ENCODE measurements around the gene SLC12A7. TPM values are rescaled to one million over a fixed set of nuclear protein-coding genes. Genes with fewer than 3 reads are reported as not detected.

SLC12A7 gene
- total RNA-seq, 1 donor from 2014 or later = 147 TPM

- Mint-ChIP-seq H3K4me3 (ENCODE audit: unreplicated experiment) (no peak overlapping the region), H3K27ac (ENCODE audit: unreplicated experiment) (no peak overlapping the region), H3K27me3 (ENCODE audit: unreplicated experiment) (peaks cover 9% of the 10 kb centered on the region), H3K9me3 (ENCODE audit: unreplicated experiment) (peaks cover 6% of the 10 kb centered on the region), H3K4me1 (ENCODE audit: low read depth, unreplicated experiment) (peaks cover 8% of the 10 kb centered on the region), H3K36me3 (ENCODE audit: unreplicated experiment) (peaks cover 6% of the 10 kb centered on the region)
- no peak for DNase-seq
- TF ChIP-seq, protein P1, sequence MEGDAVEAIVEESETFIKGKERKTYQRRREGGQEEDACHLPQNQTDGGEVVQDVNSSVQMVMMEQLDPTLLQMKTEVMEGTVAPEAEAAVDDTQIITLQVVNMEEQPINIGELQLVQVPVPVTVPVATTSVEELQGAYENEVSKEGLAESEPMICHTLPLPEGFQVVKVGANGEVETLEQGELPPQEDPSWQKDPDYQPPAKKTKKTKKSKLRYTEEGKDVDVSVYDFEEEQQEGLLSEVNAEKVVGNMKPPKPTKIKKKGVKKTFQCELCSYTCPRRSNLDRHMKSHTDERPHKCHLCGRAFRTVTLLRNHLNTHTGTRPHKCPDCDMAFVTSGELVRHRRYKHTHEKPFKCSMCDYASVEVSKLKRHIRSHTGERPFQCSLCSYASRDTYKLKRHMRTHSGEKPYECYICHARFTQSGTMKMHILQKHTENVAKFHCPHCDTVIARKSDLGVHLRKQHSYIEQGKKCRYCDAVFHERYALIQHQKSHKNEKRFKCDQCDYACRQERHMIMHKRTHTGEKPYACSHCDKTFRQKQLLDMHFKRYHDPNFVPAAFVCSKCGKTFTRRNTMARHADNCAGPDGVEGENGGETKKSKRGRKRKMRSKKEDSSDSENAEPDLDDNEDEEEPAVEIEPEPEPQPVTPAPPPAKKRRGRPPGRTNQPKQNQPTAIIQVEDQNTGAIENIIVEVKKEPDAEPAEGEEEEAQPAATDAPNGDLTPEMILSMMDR (IDR thresholded peaks at IDR 0.05; ENCODE audit: partially characterized antibody, unreplicated experiment) = no peak
Measured at GRCh38 chr5:1029945-1030625, 81.8 kb downstream of the SLC12A7 start.

- H3K27ac Mint-ChIP-seq (ENCODE audit: unreplicated experiment) = peak overlapping the region; percentile 55
- peak; percentile 16 for DNase-seq
- TF ChIP-seq, protein P1 (IDR thresholded peaks at IDR 0.05; ENCODE audit: partially characterized antibody, unreplicated experiment) = no peak
- H3K36me3 Mint-ChIP-seq (ENCODE audit: unreplicated experiment) = peaks cover 4% of the 10 kb centered on the region
- H3K4me1 Mint-ChIP-seq (ENCODE audit: low read depth, unreplicated experiment) = peaks cover 8% of the 10 kb centered on the region
- no peak overlapping the region for H3K4me3 Mint-ChIP-seq (ENCODE audit: unreplicated experiment)
- H3K27me3 Mint-ChIP-seq (ENCODE audit: unreplicated experiment) = peaks cover 6% of the 10 kb centered on the region
- peaks cover 4% of the 10 kb centered on the region for H3K9me3 Mint-ChIP-seq (ENCODE audit: unreplicated experiment)
Measured at GRCh38 chr5:1029282-1029944, 82.5 kb downstream of the SLC12A7 start.

DNA sequence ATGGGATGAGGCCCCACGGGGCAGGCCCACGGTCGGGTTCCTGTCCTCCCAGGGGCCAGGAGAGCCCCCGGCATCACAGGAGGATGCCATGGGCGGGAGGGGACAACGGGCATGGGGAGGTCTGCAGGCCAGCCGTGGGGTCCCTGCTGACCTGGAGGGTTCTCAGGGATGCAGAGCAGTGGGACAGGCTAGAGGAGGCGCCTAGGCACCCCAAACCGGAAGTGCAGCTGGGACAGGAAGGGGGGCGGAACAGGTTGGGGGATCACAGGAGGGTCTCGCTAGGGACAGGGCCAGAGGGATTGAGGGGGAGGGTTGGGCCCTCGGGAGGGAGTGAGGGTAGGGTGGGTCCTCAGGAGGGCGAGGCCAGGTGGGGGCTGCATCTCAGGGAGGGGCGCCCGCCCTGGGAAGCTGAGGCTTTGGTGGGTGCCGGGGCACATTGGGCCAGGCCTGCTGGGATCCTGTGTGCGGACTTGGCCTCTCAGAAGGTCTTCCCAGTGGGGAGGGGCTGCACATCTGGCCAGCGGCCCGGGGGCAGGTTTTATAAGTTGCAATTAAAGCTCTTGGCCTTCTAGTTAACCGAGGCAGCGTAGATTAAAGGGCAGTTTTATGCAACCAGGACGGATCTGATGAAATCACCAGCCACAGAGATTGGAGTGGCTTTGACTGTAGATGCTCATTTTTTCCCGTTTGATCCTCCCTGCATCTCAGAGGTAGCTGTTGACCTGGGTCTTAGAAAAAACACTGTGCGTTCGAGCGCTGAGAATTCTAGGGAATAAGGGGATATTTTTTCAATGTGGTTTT, 83.2 kb downstream of the SLC12A7 start:
- no peaks in the 10 kb centered on the region for H3K36me3 Mint-ChIP-seq (ENCODE audit: unreplicated experiment)
- TF ChIP-seq, protein P1 (IDR thresholded peaks at IDR 0.05; ENCODE audit: partially characterized antibody, unreplicated experiment) = no peak
- no peak overlapping the region for H3K27ac Mint-ChIP-seq (ENCODE audit: unreplicated experiment)
- peaks cover 3% of the 10 kb centered on the region for H3K27me3 Mint-ChIP-seq (ENCODE audit: unreplicated experiment)
- peaks cover 8% of the 10 kb centered on the region for H3K4me1 Mint-ChIP-seq (ENCODE audit: low read depth, unreplicated experiment)
- peak; percentile 12 for DNase-seq
- H3K9me3 Mint-ChIP-seq (ENCODE audit: unreplicated experiment) = peaks cover 4% of the 10 kb centered on the region
- H3K4me3 Mint-ChIP-seq (ENCODE audit: unreplicated experiment) = no peak overlapping the region

DNA sequence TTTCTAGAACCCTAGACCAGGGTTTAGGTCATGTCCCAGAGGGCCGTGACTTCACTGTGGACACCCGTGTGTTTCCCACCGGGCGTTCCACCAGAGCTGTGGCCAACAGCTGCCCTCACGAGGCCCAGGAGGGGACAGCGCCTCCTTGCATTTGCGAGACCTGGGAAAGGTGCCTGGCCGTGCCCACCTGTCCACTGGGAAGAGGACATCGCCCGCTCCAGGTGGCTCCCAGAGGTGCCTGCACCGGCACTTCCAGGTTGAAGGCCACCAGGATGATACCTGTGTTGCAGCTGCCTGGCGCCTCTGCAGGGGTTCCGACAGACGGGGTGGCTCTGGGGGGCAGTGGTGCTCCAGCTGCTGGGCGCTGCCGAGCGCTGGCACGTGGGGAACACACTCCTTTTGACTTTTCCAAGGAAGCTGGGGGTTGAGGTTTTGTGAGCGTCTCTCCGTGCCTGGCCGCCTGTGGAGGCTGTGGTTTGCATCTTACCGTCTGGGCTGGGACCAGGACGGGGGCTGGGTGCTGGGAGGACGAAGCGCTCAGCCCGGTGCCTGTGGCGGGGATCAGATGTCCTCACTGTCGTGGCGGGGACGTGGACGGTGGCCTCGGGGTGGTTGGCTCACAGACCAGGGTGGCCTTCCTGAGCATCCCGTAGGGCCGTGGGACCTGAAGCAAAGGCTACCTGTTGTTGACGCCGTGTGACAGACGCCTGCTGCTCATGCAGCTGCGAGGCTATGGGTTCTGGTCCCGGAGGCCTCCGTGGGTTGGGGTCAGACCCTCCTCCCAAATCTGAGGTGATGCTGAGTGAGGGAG, 84.0 kb downstream of the SLC12A7 start:
- peak; percentile 13 for DNase-seq
- H3K9me3 Mint-ChIP-seq (ENCODE audit: unreplicated experiment) = peaks cover 4% of the 10 kb centered on the region
- TF ChIP-seq, protein P1 (IDR thresholded peaks at IDR 0.05; ENCODE audit: partially characterized antibody, unreplicated experiment) = no peak
- H3K27me3 Mint-ChIP-seq (ENCODE audit: unreplicated experiment) = peaks cover 3% of the 10 kb centered on the region
- no peak overlapping the region for H3K27ac Mint-ChIP-seq (ENCODE audit: unreplicated experiment)
- H3K4me1 Mint-ChIP-seq (ENCODE audit: low read depth, unreplicated experiment) = peaks cover 8% of the 10 kb centered on the region
- H3K4me3 Mint-ChIP-seq (ENCODE audit: unreplicated experiment) = no peak overlapping the region
- H3K36me3 Mint-ChIP-seq (ENCODE audit: unreplicated experiment) = no peaks in the 10 kb centered on the region
